Astrocyte (in vitro differentiated cells and primary cell): ENCODE data around the gene KCNG4. TPM values are rescaled to one million over a fixed set of nuclear protein-coding genes. Genes with fewer than 3 reads are reported as not detected.

ENCODE experiments used
- DNase-seq: peaks from one replicate; pipeline ENCODE4 v3.0.0-alpha.2; 2010; ENCODE audit warnings: low read depth
- FAIRE-seq: peaks from 2 replicates; lab custom pipeline; 2011; peaks lifted over from hg19 to GRCh38; lab: Jason Lieb, UNC
- H2AFZ ChIP-seq: 2 replicates; pipeline ENCODE4 v1.6.0; 2012; ENCODE audit warnings: low read depth, low read length, inconsistent platforms
- H3K27ac ChIP-seq: 2 replicates; pipeline ENCODE4 v1.5.1; 2011; ENCODE audit warnings: low read depth, low read length, inconsistent platforms
- H3K27me3 ChIP-seq: 2 replicates; pipeline ENCODE4 v1.6.0; 2011; ENCODE audit warnings: low read length, inconsistent platforms; ENCODE audit not compliant: insufficient read depth
- H3K36me3 ChIP-seq: 2 replicates; pipeline ENCODE4 v1.5.1; 2011; ENCODE audit warnings: low read length, inconsistent platforms; ENCODE audit not compliant: insufficient read depth
- H3K4me1 ChIP-seq: 2 replicates; pipeline ENCODE4 v1.5.1; 2011; ENCODE audit warnings: low read length, inconsistent platforms; ENCODE audit not compliant: insufficient read depth
- H3K4me2 ChIP-seq: 2 replicates; pipeline ENCODE4 v1.6.0; 2012; ENCODE audit warnings: low read length, inconsistent platforms
- H3K4me3 ChIP-seq: 2 replicates; pipeline ENCODE4 v1.5.1; 2011; ENCODE audit warnings: low read depth, mild to moderate bottlenecking, low read length, inconsistent platforms; ENCODE audit not compliant: insufficient read depth
- H3K79me2 ChIP-seq: 2 replicates; pipeline ENCODE4 v1.6.0; 2012; ENCODE audit warnings: mild to moderate bottlenecking, low read length, inconsistent platforms; ENCODE audit not compliant: insufficient read depth
- H3K9ac ChIP-seq: 2 replicates; pipeline ENCODE4 v1.6.0; 2012; ENCODE audit warnings: mild to moderate bottlenecking, low read length, inconsistent platforms
- H3K9me3 ChIP-seq: 2 replicates; pipeline ENCODE4 v1.5.1; 2012; ENCODE audit warnings: low read depth, mild to moderate bottlenecking, low read length, inconsistent platforms; ENCODE audit not compliant: insufficient read depth
- H4K20me1 ChIP-seq: 2 replicates; pipeline ENCODE4 v1.6.0; 2012; ENCODE audit warnings: low read length, inconsistent platforms; ENCODE audit not compliant: insufficient read depth
- H3K27ac Mint-ChIP-seq: one replicate; pipeline ENCODE4 v1.8.0; 2021; ENCODE audit warnings: mild to moderate bottlenecking, mixed read lengths; ENCODE audit not compliant: unreplicated experiment
- H3K27me3 Mint-ChIP-seq: one replicate; pipeline ENCODE4 v1.8.0; 2021; ENCODE audit warnings: low read depth, mixed read lengths; ENCODE audit not compliant: unreplicated experiment
- H3K36me3 Mint-ChIP-seq: one replicate; pipeline ENCODE4 v1.8.0; 2021; ENCODE audit warnings: low read depth, mixed read lengths; ENCODE audit not compliant: unreplicated experiment
- H3K4me1 Mint-ChIP-seq: one replicate; pipeline ENCODE4 v1.8.0; 2021; ENCODE audit warnings: low read depth, mixed read lengths; ENCODE audit not compliant: unreplicated experiment
- H3K4me3 Mint-ChIP-seq: one replicate; pipeline ENCODE4 v1.8.0; 2021; ENCODE audit warnings: mild to moderate bottlenecking, moderate library complexity, mixed read lengths; ENCODE audit not compliant: unreplicated experiment
- H3K9me3 Mint-ChIP-seq: one replicate; pipeline ENCODE4 v1.8.0; 2021; ENCODE audit warnings: mild to moderate bottlenecking, mixed read lengths; ENCODE audit not compliant: unreplicated experiment
- CTCF ChIP-seq: IDR thresholded peaks from 2 replicates; pipeline ENCODE4 v1.5.1; 2011; ENCODE audit warnings: low read depth, mild to moderate bottlenecking, inconsistent platforms, low read length, moderate library complexity; ENCODE audit not compliant: insufficient read depth
- EZH2 ChIP-seq: IDR thresholded peaks from 2 replicates; pipeline ENCODE4 v1.6.1; 2012; ENCODE audit warnings: mild to moderate bottlenecking, low read length, inconsistent platforms; ENCODE audit not compliant: insufficient read depth
- total RNA-seq: library from RNA; stranded (reverse); gene quantifications from 2 replicates; pipeline ENCODE4 v1.2.1, GENCODE V29; 2021

The KCNG4 gene
- total RNA-seq, 1 donor from 2014 or later: not detected

DNA sequence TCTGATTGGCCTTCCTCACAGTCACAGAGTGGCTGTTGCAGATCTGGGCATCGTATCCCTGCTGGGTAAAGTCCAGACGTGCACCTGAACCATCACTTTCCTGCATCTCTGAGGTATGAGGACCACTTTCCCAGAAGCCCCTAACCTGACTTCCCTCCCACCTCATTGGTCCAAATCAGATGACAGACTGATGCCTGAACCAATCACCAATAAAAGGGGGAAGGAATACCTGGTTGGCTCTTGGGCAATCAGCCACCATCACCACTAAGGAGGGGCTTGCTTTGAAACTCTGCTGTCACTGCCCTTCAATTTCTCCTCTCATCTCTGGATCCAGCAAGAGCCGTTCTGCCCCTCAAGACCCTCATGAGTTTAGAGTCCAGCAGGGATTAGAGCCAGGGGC is 41.3 kb upstream of the KCNG4 start:
- FAIRE-seq (no peak), DNase-seq (peak; percentile 20)
- H3K4me1 ChIP-seq: no peaks in the 10 kb centered on the region
- no peak overlapping the region for H2AFZ ChIP-seq
- no peaks in the 10 kb centered on the region for H4K20me1 ChIP-seq
- no peak overlapping the region for H3K4me2 ChIP-seq
- no peaks in the 10 kb centered on the region for H3K79me2 ChIP-seq
- H3K27ac ChIP-seq: no peak overlapping the region
- Mint-ChIP-seq H3K36me3 (no peaks in the 10 kb centered on the region), H3K27me3 (peaks cover 36% of the 10 kb centered on the region), H3K4me1 (peaks cover 2% of the 10 kb centered on the region), H3K9me3 (no peaks in the 10 kb centered on the region), H3K27ac (no peak overlapping the region), H3K4me3 (no peak overlapping the region)
- H3K36me3 ChIP-seq: no peaks in the 10 kb centered on the region
- peaks cover 8% of the 10 kb centered on the region for H3K27me3 ChIP-seq
- no peak overlapping the region for H3K9ac ChIP-seq
- H3K9me3 ChIP-seq: no peaks in the 10 kb centered on the region
- TF ChIP-seq EZH2 (no peak), CTCF (no peak)
- no peak overlapping the region for H3K4me3 ChIP-seq

- Histone ChIP-seq H3K4me2 (no peak overlapping the region), H3K4me3 (no peak overlapping the region), H3K9me3 (no peaks in the 10 kb centered on the region), H3K4me1 (no peaks in the 10 kb centered on the region), H4K20me1 (no peaks in the 10 kb centered on the region), H2AFZ (no peak overlapping the region), H3K27me3 (peaks cover 11% of the 10 kb centered on the region), H3K36me3 (no peaks in the 10 kb centered on the region), H3K79me2 (no peaks in the 10 kb centered on the region), H3K27ac (no peak overlapping the region), H3K9ac (no peak overlapping the region)
- Mint-ChIP-seq H3K4me3 (no peak overlapping the region), H3K36me3 (no peaks in the 10 kb centered on the region), H3K27me3 (peaks cover 42% of the 10 kb centered on the region), H3K27ac (no peak overlapping the region), H3K9me3 (no peaks in the 10 kb centered on the region), H3K4me1 (peaks cover 2% of the 10 kb centered on the region)
- DNase-seq (no peak), FAIRE-seq (no peak)
- TF ChIP-seq EZH2 (no peak), CTCF (no peak)
These were observed 40.1 kb upstream of the KCNG4 start for GRCh38 chr16:84279881-84280280.

DNA sequence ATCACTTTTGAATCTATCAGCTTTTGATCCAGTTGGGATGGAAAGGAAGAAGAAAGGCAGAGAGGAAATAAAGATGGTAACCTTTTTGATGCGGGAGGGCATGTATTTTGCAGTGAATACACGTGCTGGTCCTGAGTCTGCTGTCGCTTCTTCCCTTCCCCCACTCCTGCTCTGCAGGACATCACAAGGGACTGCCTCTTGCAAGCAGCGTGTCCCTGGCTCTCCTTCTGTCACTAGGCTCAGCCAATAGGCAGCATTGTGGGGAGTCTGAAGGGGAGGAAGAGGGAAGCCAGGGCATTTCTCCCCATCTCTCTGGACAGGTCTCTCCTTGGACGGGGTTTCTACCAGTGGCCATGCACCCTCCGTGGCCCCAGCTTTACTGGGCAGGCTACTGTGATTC is 39.2 kb upstream of the KCNG4 start:
- H4K20me1 ChIP-seq: no peaks in the 10 kb centered on the region
- no peaks in the 10 kb centered on the region for H3K9me3 ChIP-seq
- no peak overlapping the region for H2AFZ ChIP-seq
- no peak for FAIRE-seq
- H3K27ac ChIP-seq: no peak overlapping the region
- no peak overlapping the region for H3K4me2 ChIP-seq
- Mint-ChIP-seq H3K36me3 (no peaks in the 10 kb centered on the region), H3K27me3 (peaks cover 46% of the 10 kb centered on the region), H3K27ac (no peak overlapping the region), H3K4me1 (peaks cover under 1% of the 10 kb centered on the region), H3K4me3 (no peak overlapping the region), H3K9me3 (no peaks in the 10 kb centered on the region)
- H3K9ac ChIP-seq: no peak overlapping the region
- no peak for DNase-seq
- no peaks in the 10 kb centered on the region for H3K4me1 ChIP-seq
- no peaks in the 10 kb centered on the region for H3K79me2 ChIP-seq
- no peak for TF ChIP-seq EZH2
- no peak for TF ChIP-seq CTCF
- H3K27me3 ChIP-seq: peaks cover 8% of the 10 kb centered on the region
- H3K4me3 ChIP-seq: no peak overlapping the region
- H3K36me3 ChIP-seq: no peaks in the 10 kb centered on the region
